GM19351 (cell line): ENCODE data around the gene HDHD3.

ENCODE experiments used
- ATAC-seq: cut with Tn5 transposase; IDR thresholded peaks from one replicate; pipeline ENCODE4 v1.9.1; 2021; ENCODE audit warnings: mild to moderate bottlenecking, moderate library complexity; ENCODE audit not compliant: unreplicated experiment

Gene HDHD3

DNA sequence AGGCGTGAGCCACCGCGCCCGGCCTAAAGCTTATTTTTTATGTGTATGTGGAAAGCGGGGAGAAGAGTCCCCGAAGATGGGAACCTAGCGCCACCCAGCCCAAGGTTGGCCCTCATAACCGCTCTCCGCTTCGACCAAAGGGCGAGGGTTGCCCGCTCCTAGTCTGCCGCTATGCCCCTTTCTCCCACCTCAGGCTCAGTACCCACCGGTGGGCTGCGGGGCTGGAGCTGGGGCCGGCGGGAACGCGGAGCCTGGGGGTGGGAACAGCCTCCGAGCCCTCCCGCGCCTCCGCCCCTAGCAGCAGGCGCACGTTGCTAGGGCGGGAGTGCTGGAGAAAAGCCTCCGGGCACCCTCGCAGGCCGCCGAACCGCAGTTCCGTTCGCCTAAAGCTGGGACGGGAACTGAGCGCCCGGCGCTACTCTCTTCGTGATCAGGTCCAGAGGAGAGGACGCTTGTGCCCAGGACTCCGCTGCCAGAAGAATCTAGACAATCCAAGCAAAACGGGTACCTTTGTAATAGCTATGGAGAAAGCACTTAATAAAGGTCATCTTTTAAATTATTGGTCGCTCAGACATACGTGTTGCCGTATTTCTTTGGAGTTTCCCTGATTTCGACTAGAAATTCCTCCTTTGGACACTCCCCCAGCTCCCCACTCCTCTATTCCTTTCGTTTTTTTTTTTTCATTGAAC is 36.6 kb downstream of the HDHD3 start, which contains the start of gene WDR31:
WDR31 (minus strand) TSS at position 265 of the 689 bp plus-strand sequence. CDS start 8,253 bp downstream, outside the sequence.
- peak; percentile 99 for ATAC-seq

GRCh38 chr9:113337714-113338113 is 39.1 kb downstream of the HDHD3 start:
- no peak for ATAC-seq

DNA sequence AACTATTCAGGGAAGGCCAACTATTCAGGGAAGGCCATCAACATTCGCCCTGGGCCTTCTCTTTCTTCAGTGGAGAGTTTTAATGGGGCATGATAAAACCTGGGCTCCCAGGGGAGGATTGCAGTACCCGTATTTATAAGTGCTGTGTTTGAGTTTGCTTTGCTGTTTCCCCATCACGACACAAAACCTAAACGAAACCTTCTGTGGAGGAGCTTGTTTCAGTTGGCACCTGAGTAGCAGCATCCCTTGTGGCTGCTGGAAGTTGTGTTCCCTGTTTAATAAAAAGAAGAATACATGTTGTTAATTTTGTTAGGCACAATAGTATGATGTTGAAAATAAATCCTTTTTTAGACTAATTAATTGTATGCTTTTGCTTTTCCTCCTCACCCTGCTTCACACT is 45.0 kb downstream of the HDHD3 start:
- no peak for ATAC-seq

DNA sequence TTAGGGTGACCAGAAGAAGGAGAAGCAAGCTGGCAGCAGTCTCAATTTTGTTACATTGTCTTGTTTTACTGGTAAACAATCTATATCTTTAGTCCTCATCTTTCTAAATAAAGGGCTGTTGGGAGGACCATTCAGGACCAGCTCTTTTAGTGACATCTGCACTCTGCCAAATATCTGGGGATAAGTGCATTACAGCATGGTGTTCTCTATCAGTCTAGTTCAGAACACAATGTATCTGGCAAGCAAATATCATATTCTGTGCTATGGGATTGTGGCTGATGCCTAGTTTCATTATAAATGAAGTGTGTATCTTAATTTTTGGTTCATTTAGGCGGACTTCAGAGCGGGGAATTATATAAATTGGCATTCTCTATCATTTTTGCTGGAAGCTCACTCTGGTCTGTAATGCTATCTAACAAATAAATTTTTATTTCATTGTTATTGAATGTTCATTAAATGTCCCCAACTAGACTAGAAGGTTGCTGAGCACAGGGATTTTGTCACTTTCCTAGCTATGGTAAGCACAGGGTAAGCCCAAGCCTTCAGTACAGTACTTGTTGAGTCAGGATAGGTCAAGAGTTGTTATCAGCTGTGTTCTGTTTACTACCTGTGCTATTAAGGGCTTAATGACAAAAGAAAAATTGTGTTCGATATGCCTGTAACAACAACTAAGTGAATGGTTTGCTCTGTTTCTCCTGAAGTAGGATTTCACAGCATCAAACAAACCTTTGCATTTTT is 48.6 kb downstream of the HDHD3 start:
- no peak for ATAC-seq

DNA sequence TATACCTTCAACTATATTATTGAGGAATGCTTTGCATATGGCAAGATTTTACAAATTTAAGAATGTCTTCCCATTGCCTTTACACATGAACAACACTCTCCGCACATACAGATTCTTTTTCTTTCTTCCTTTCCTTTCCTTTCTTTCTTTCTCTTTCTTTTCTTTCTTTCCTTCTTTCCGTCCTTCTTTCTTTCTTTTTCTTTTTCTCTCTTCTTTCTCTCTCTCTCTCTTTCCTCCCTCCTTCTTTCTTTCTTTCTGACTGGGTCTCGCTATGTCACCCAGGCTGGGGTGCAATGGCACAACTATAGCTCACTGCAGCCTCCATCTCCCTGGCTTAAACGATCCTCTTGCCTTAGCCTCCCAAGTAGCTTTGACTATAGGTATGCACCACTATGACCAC is 50.6 kb downstream of the HDHD3 start:
- ATAC-seq = no peak
